Mammary microvascular endothelial cell (primary cell): ENCODE data around the gene RNU1-1. TPM values are rescaled to one million over a fixed set of nuclear protein-coding genes. Genes with fewer than 3 reads are reported as not detected.

Source experiments
- total RNA-seq: library from RNA; depleted of rRNA; stranded (reverse); fragments of >200 nt; gene quantifications from 2 replicates; pipeline ENCODE4 v1.2.3, GENCODE V29; 2015

The RNU1-1 gene
- total RNA-seq, result under 0.01 TPM in 1 of 2 replicates, not detected in the other

GRCh38 chr1:16514107-16515055 lies at the start of gene RNU1-1:
Gene RNU1-1 (minus strand): TSS chr1:16514285.

Other genes starting within 250 kb of the RNU1-1 start
- gene FBXO42, start 161.8 kb downstream of the RNU1-1 start, total RNA-seq, result 11.1 and 11.3 TPM in 2 replicates
- gene SZRD1, start 147.0 kb downstream of the RNU1-1 start, total RNA-seq, result 89.5 and 97.6 TPM in 2 replicates
- gene SPATA21, start 76.9 kb downstream of the RNU1-1 start, total RNA-seq, result not detected in 2 replicates
- 153 and 157 TPM in 2 replicates for gene NECAP2, start 73.6 kb downstream of the RNU1-1 start, total RNA-seq
- 9.7 and 9.8 TPM in 2 replicates for gene NBPF1, start 99.3 kb upstream of the RNU1-1 start, total RNA-seq
- under 0.01 TPM in 1 of 2 replicates, not detected in the other for gene RNU1-3, start 152.7 kb upstream of the RNU1-1 start, total RNA-seq
- gene RNU1-4, start 226.2 kb upstream of the RNU1-1 start, total RNA-seq, result under 0.01 TPM in 1 of 2 replicates, not detected in the other